ENCODE measurements around the gene AGBL1.

AGBL1 gene

DNA sequence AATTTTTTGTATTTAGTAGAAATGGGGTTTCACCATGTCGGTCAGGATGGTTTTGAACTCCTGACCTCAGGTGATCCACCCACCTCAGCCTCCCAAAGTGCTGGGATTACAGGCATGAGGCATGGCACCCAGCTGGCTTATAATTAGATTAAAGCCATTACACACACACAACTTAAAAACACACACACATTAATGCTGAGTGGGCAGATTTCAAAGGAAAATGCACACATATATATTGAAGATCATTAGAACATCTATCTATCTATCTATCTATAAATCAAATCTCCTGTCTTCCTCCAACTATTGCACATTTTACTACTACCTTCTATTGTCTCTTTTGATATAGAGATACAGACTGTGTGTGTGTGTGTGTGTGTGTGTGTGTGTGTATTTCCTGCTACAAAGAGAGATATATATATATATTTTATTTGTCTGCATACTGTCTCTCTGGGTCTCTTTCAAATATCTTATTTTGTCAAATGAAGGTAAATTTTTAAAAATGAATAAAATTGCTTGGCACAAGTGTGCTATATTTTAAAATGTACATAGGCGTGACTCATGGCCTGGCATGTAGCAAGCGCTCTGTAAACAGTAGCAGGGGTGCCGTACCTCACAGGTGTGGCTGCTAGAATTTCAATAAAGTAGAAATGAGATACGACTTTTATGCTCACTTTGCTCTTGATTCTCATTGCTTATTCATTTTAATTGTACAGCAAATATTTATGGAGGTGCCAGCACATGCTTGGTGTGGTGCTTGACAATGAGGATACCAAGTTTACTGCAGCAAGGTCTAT is 655.8 kb downstream of the AGBL1 start:
- no peak for DNase-seq (ENCODE audit: low spot score)

DNA sequence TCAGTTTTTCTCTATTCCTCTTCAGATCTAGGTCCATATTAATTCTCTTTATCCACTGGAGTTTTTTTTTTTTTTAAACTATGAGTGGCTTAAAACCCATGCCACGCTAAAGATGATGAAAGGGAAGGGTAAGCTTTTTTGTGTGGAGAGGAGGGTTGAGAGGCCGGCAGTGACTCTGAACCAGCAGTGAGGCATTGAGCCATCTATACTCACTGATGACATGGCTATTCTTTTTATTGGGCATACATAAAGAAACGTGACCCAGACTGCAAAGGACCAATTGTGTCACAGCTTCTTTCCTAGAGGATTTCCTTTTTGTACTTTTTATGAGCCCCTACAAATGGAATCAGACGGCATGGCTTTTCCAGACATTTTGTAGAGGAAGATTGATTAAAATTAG is 662.2 kb downstream of the AGBL1 start:
- no peak for DNase-seq (ENCODE audit: low spot score)

DNA sequence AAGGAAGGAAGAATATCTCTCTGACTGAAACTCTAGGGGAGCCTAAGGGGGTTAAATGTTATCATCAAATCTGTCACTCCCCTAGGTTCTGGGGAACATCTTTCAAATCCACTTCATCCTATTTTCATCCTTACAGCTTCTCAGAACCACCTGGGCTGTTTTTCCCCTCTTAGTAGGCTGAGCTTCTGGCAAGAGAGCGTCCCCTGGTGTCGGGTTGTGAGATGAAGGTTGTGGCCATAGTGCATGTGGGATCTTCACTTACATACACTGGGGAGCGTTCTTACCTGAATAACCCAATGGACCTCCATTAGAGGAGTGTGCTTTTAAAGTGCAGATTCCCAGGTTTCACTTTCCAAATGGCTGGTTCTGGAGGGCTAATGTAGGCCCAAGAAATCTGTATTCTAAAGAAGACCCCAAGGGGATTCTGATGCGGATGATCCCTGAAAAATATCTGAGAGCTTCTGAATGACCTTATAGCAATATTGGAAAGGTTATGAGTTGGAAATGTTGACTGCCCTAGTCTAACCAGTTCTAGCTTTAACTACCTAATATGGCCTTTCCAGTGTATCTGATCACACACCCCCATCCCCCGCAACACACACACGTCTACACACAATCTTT is 663.7 kb downstream of the AGBL1 start:
- DNase-seq (ENCODE audit: low spot score): no peak

DNA sequence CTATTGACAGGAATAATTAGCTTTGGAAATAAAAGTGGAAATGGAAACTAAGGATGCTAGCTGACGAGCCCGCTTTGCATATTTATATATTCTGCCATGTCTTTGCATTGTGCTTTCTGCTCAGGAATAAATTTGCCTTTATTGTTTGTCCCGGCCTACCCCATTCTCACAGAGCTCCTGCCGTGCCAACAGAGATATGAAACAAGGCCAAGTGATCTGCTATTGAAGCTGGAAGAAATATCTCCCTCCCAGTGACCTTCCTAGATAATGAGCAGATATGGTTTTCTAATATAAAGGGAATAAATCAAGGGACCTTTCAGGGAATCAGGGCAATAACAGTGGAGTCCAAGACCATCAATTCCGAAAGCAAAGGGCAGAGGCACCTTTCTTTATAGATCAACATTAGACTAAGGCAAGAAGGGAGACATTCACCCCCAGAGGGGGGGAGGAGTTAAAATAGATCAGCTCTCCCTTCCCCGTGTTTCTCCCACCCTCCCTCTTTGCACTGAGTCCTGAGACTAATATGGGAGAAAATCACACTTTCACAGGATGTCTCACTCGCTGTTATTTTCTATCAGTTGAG is 664.6 kb downstream of the AGBL1 start:
- DNase-seq (ENCODE audit: low spot score): no peak

DNA sequence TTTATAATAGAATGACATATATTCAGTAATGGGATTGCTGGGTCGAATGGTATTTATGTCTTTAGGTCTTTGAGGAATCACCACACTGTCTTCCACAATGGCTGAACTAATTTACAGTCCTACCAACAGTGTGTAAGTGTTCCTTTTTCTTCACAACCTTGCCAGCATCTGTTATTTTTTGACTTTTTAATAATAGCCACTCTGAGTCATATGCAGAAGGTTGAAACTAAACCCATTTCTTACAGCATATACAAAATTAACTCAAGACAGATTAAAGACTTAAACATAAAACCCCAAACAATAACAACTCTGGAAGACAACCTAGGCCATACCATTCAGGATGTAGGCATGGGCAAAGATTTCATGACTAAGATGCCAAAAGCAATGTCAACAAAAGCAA is 671.4 kb downstream of the AGBL1 start:
- no peak for DNase-seq (ENCODE audit: low spot score)

DNA sequence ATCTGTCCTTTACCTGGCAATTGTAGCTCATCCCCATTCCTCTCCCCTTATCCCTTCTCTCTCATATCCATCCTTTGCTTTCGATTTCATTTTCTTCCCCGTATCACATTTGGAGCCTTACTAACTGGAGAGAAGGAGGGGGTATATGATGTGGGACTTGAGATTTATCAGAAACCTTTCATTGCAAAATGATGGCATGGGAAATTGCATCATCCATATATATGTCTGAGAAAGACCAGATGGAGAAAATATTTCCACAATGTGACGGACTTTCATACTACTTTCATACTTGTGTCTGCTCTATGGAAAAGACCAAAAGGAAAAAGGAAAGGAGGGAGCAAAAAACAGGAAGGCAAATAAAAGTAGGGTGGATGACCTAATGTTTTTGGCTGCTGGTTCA is 675.2 kb downstream of the AGBL1 start:
- no peak for DNase-seq (ENCODE audit: low spot score)

DNA sequence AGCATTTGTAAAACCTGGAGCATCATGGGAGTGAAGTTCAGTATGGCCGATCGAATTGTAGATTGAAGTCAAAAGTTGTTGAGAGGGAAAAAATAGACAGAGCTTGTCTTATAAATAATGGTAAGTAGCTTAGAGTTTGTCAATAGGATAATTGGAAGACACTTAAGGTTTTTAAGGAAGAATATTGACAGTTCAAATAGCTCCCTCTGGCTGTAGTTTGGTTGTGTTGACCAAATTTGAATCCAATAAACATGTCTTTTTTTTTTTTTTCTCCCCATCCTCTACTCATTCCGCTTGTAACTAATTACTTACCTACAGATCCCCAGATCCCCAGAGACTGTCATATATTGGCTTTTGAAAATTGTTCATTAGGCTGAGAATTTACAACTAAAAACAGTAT is 677.0 kb downstream of the AGBL1 start:
- DNase-seq (ENCODE audit: low spot score): no peak

DNA sequence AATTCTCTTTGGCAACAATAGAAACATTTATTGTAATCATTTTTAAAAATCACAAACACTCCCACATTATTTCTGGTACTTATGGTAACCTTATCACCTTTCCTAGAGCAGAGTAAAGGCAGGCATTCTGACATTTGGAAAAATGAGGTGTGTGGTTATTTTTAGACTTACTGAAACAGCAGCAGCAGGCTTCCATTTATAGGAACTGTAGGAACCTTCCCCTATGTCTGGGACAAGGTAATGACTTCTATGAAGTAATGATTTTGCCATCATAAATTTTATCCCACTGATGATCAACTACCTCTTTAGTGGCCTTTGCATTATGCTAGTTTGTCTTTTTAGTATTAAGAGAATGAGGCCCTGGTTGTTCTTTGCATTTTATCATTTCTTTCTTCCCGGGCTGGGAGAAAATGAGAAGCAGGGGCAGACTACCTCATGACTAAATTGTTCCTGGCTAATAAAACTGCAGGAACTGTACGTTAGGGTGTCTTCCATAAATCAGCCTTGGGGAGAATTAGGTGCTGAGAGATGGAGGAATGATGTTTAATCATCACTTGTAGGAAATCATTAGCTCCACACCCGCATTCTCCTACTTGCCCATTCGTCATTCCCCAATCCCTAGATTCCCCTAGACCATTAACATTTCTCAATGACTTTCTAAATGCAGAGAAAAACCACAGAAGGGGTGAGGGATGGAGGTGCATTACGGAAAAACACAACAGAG is 680.3 kb downstream of the AGBL1 start:
- DNase-seq (ENCODE audit: low spot score): no peak

DNA sequence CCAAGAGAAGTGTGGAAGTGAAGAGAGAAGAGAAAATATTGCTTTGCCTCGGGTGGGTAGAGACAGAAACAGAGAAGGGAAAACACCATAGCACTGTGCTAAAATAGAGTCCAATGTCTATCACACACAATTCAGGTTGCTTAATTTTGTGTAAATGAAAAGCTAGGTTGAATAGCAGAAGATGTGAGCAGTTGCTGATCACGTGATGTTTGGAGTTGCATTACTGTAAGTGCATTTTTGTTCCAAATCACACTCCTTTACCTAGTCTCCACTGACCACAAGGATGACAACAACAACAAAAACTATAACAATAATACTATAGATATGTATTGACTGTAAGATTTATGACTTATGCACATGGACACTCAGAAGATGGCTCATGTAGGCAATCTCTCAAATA is 683.2 kb downstream of the AGBL1 start:
- DNase-seq (ENCODE audit: low spot score): no peak

DNA sequence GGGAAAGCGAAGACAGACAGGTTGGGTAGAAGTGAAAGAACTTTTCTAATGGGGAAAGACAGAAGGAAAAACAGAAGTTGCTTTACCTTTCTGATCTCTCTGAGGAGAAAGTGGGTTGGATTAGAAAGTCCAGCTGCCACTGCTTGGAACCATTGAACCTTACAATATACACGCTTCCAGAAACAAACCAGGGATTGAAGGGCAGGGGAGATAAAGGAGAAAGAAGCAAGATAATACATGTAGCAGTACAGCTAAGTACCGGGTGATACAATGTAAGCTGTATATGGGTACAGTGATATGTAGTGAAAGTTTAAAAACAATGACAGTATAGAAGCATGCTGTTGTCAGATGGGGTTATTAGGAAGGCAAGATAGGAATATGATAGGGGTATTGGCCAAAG is 684.4 kb downstream of the AGBL1 start:
- DNase-seq (ENCODE audit: low spot score): no peak

DNA sequence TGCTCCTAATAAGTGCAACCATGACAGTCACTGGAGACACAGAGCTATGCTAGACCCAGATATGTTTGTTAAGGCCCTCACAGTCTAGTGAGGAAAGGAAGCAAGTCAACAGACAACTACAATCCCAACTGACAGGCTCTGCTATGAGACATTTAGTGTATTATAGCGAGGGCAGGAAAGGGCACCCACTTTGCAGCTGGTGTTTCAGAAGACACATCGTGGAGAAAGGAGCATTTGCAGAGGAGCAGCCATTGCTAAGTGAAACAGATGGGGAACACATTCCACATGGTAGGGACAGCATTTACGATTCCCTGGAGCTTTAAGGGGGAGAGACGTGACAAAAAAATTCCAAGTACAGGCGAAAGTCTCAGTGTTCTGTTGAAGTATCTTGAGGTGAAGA is 685.6 kb downstream of the AGBL1 start:
- no peak for DNase-seq (ENCODE audit: low spot score)

DNA sequence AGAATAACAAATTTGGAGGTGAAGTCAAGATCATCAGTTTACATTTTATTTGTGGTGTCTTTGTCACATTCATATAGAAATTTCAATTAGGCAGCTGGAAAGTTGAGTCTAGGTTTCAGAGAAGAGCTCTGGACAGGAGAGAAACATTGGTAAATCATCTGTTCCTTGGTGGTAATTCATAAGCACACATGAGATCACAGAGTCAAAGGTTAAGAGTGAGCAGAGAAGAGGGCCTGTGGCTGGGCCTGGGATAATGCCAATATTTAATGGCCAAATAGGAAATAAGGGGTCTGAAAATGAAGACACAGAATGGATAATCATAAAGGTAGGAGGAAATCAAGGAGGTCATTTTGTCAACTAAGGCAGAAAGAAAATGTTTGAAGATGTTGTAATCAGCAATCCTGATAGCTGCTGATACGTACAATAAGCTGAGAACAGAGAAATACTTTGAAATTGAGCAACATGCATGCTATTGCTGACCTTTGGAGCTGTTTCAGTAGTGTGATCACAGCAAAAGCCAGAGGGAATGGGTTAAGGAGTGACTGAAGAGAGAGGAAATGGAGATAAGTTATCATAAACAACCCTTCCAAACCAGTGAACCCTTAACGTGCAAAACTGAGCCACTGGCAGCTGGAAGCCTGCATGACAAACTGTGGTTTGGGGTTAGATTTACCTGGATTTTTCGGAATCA is 692.8 kb downstream of the AGBL1 start:
- no peak for DNase-seq (ENCODE audit: low spot score)

DNA sequence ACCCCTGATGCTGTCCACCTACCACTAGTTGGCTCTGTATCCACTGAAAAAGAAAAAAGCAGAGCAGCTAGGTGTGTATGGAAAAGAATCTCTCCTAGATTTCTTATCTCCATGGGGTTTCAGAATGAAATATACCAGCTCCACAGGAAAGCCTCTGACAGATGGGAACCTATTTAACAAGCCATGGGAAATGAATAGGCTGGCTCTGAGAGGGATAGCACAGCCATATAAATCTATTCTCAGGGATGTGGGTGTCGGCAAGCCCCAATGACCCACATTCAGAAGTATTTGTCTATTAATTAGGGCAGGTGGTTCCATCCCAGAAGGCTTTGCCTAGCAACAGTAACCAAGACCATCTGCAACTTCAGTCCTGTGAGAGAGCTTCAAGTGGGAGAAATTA is 694.1 kb downstream of the AGBL1 start:
- DNase-seq (ENCODE audit: low spot score): no peak

DNA sequence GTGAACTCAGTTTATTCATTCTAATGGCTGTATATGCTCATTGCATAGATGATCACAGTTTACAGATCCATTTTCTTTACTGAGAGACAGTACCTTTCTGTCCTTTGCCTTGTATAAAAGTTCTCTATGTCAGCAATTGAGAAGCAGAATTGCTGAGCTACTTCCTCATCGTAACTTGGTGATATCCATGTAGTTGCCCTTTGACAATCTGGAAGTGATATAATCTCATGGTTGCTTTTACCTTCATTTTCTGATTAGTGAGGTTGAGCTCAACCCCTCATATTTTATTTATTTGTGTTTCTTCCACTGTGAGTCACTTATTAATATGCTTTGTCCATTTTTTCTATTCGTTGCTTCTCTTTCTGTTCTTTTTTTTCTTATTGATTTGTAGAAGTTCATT is 696.5 kb downstream of the AGBL1 start:
- no peak for DNase-seq (ENCODE audit: low spot score)

DNA sequence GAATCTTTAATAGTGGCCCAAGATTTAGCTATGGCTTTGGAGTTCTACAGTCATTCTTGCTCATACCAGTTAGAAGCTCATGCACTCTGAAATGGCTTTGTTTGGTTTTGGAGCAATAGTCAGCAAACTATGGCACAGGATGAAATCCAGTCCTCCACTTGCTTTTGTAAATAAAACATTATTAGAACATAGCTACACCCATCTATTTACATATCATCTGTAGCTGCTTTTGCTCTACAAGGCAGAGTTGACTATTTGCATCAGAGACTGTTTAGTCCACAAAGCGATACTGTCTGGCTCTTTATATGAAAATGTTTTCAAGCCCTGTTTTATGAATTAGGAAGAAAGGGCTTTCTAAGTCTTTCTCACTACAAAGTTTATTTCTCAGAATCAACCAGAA is 716.9 kb downstream of the AGBL1 start:
- no peak for DNase-seq (ENCODE audit: low spot score)

DNA sequence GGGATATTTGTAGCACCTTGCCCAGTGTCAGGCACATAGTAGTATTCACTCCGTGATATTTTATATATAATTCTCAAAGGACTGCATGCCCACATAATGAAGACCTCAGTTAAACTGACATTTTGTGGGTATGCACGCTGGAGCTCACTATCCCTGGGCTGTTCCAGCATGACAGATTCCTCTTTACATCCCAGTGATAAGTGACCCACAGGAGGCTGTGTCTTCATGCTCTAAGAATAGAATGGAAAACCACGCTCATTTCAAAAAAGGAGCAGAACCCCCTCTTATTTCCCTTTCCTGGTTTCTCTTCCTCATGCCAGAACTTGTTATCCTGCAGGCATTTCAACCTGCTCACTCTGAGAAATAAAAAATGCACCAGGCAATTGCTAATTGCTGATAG is 717.5 kb downstream of the AGBL1 start:
- no peak for DNase-seq (ENCODE audit: low spot score)

DNA sequence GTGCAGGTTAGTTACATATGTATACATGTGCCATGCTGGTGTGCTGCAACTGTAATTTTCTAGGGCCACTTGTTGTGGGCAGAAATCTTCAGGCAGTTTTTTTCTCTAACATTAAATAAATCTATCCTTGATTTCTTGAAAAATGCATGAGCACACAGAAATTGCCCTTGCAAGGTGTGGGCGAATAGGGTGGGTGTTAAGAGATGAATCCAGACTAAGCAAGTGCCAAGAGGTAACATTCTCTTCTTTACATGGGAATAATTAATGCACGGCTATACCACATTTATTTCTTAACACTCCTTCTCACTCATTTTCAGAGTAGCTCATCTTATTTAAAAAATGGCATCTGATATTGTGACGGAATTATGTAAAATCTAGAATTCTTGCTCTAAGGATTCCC is 719.6 kb downstream of the AGBL1 start:
- no peak for DNase-seq (ENCODE audit: low spot score)

DNA sequence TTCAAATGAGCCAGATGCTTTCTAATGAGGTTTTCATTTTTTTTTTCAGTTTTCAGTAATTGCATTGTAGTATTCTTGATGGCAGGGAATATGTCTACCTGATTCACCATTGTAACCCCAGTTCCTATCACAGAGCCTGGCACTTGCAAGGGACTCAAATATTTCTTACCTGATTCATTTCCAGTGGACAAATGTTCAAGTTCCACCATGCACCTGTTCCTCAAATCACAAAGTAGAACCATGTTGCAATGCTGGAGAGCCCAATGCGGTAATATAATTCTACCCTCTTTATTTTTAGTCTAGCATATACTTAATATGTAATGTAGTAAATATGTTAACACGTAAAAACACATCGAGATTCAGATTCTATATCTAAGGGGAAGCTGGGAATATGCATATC is 722.6 kb downstream of the AGBL1 start:
- no peak for DNase-seq (ENCODE audit: low spot score)

DNA sequence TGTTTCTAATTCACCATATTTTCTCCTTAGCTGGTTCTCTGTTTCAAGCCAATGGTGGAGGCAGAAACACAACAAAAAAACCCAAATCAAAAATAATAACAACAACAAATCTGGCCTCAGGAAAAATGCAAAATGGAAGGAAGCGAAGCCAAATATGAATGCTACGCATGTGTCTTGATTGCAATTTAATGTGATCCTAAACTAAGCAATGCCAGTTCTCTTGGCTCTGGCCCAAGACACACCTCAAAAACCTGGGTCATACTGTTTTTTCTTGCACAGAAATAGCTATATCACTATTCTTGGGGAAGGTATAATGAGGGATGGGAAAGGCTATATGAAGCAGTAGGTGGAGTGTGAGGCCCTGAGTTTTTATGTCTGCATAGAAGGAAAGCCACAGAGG is 724.7 kb downstream of the AGBL1 start:
- DNase-seq (ENCODE audit: low spot score): no peak

DNA sequence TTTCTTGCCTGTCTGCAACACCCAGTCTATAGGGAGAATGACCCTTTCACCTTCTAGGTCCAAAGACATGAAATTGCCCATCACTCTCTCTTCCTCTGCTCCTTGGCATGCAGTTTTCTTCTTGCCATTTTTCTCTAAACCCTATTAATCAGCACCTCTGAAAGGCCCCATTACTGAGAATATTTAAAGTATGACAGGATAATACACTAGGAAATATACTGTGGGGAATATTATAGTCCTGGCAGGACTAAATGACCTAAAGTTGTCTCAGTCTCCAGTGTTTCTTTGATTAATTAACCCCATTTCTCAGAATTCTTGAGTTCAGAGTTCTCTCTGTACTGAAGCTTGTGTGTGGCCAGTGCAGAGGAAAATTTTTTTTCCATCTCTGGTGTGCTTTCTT is 730.7 kb downstream of the AGBL1 start:
- no peak for DNase-seq (ENCODE audit: low spot score)

DNA sequence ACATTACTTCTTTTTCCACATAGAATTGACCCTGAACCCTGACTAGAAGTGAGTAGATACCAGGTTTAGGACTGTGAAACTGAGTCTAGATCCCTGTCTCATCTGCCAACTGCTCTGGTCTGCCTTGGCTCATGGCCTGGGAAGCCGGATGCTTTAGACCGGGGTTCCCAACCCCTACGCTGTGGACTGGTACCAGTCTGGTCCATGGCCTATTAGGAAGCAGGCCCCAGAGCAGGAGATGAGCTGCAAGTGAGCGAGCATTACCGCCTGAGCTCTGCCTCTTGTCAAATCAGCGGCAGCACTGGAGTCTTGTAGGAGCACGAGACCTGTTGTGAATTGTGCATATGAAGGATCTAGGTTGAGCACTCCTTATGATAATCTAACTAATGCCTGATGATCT is 734.2 kb downstream of the AGBL1 start:
- no peak for DNase-seq (ENCODE audit: low spot score)

DNA sequence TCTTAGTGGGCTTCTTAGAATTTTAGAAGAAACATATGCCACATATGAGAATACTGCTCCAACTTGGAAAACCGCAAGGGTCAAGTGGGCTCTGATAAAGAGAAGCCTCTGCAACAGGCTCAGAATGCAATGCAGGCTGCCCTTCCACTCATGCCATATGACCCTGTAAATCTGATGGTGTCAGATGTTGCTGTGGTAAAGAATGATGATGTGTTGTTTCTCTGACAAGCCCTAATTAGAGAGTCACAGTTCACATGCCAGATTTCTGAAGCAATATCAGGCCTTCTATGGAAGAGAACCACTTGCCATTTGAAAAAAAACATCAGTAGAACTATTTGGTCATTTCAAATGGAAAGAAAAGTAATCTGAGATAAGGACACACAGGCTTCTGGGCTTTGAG is 749.6 kb downstream of the AGBL1 start:
- no peak for DNase-seq (ENCODE audit: low spot score)
